Sigmoid colon (tissue), 7 donors: ENCODE data around the gene RAD52. TPM values are rescaled to one million over a fixed set of nuclear protein-coding genes. Genes with fewer than 3 reads are reported as not detected.

ENCODE experiments used
- DNase-seq: peaks from one replicate; pipeline ENCODE4 v3.0.0-alpha.2; 2019
- H3K27ac ChIP-seq, 4 donors: fragments of 200-600 bp; sonication (generic); one replicate each; pipeline ENCODE4 v1.5.1; 2016 to 2019; ENCODE audit warnings: mild to moderate bottlenecking in 1 of 4
- H3K27me3 ChIP-seq, 3 donors: fragments of 200-600 bp; sonication (generic); one replicate each; pipeline ENCODE4 v1.5.1; 2019; ENCODE audit warnings: mild to moderate bottlenecking in 1 of 3
- H3K36me3 ChIP-seq, 4 donors: fragments of 200-600 bp; sonication (generic); one replicate each; pipeline ENCODE4 v1.5.1; 2016 to 2019
- H3K4me1 ChIP-seq, 4 donors: fragments of 200-600 bp; sonication (generic); one replicate each; pipeline ENCODE4 v1.5.1; 2017 to 2019
- H3K4me3 ChIP-seq, 4 donors: fragments of 200-600 bp; sonication (generic); one replicate each; pipeline ENCODE4 v1.5.1; 2017 to 2019; ENCODE audit warnings: mild to moderate bottlenecking in 2 of 4, moderate library complexity in 1 of 4
- H3K9me3 ChIP-seq, 4 donors: fragments of 200-600 bp in 3 of 4; sonication (generic) in 3 of 4; one replicate each; pipeline versions ENCODE4 v1.5.1 to v1.6.1; 2013 to 2019
- CTCF ChIP-seq, 4 experiments: fragments of 450-650 bp in 3 of 4; fragments of 200-600 bp in 1 of 4; IDR thresholded peaks; one replicate each; pipeline ENCODE4 v1.5.1; 2016 to 2019; ENCODE audit warnings: antibody characterized with exemption in 4 of 4, mild to moderate bottlenecking in 3 of 4, moderate library complexity in 2 of 4
- EP300 ChIP-seq, 4 donors: sonication (generic); formaldehyde crosslinking; IDR thresholded peaks; one replicate each; pipeline ENCODE4 v1.6.1; 2017; ENCODE audit warnings: antibody characterized with exemption in 4 of 4
- POLR2A ChIP-seq, 2 donors: fragments of 450-650 bp; IDR thresholded peaks; one replicate each; pipeline ENCODE4 v1.6.1; 2016; ENCODE audit warnings: antibody characterized with exemption in 2 of 2, mild to moderate bottlenecking in 2 of 2, moderate library complexity in 2 of 2
- POLR2AphosphoS5 ChIP-seq, 4 donors: sonication (generic); formaldehyde crosslinking; IDR thresholded peaks; one replicate each; pipeline ENCODE4 v1.6.1; 2017; ENCODE audit warnings: antibody characterized with exemption in 4 of 4
- WGBS, 2 donors: extraction: QIAGEN DNeasy Blood & Tissue Kit; methylation state at CpG; one replicate each; pipeline ENCODE4 v1.1.7; 2013; 5-methylcytosine and 5-hydroxymethylcytosine counted together
- intact Hi-C: fragments of 100-400 bp; cut with DNase I; formaldehyde crosslinking; loops from one replicate; pipeline ENCODE4 v1.15.1; 2023
- polyA plus RNA-seq, 3 donors: library from polyadenylated mRNA; stranded (reverse); fragments of 200-250 nt; gene quantifications; one replicate each; pipeline ENCODE4 v1.2.3, GENCODE V29; 2013
- total RNA-seq, 4 donors: library from RNA; depleted of rRNA; stranded (reverse); fragments of >200 nt; gene quantifications; one replicate each; pipeline ENCODE4 v1.1.0, GENCODE V29; 2016
- donor health status: healthy with polysubstance abuse.
- donor health status: Bipolar disorder and iron deficiency.
- donor health status: healthy.

Gene RAD52
- total and polyA plus RNA-seq, 7 donors: 6.0 to 41.8 (median 13.8) TPM

GRCh38 chr12:897386-897785, 52.1 kb downstream of the RAD52 start:
- H3K36me3 ChIP-seq: peaks cover 37 to 99% (median 40%) of the 10 kb centered on the region in 4 donors
- intact Hi-C loops: no loop called here
- no peaks in the 10 kb centered on the region for H3K4me1 ChIP-seq
- 87 to 96% methylated on average over 4 of the region's 4 CpGs for WGBS, 2 donors
- H3K27ac ChIP-seq: no peak overlapping the region
- no peak for TF ChIP-seq POLR2A (IDR thresholded peaks at IDR 0.05)
- TF ChIP-seq EP300 (IDR thresholded peaks at IDR 0.05): no peak
- DNase-seq: no peak
- no peak overlapping the region for H3K4me3 ChIP-seq
- H3K9me3 ChIP-seq: no peaks in the 10 kb centered on the region
- no peaks in the 10 kb centered on the region for H3K27me3 ChIP-seq

- no peak overlapping the region for H3K4me3 ChIP-seq
- H3K27ac ChIP-seq: no peak overlapping the region
- H3K9me3 ChIP-seq: no peaks in the 10 kb centered on the region
- intact Hi-C loops: no loop called here
- WGBS, 2 donors: 75 to 83% methylated on average over 4 of the region's 4 CpGs
- DNase-seq: no peak
- no peaks in the 10 kb centered on the region for H3K4me1 ChIP-seq
- H3K27me3 ChIP-seq: no peaks in the 10 kb centered on the region
- TF ChIP-seq CTCF (IDR thresholded peaks at IDR 0.05) (no peak), POLR2AphosphoS5 (IDR thresholded peaks at IDR 0.05) (no peak), EP300 (IDR thresholded peaks at IDR 0.05) (no peak), POLR2A (IDR thresholded peaks at IDR 0.05) (no peak)
- H3K36me3 ChIP-seq: peaks cover 26 to 99% (median 35%) of the 10 kb centered on the region in 4 donors
These were observed 53.5 kb downstream of the RAD52 start for GRCh38 chr12:896031-896430.

GRCh38 chr12:894226-894625, 55.3 kb downstream of the RAD52 start:
- intact Hi-C loops: no loop called here
- no peaks in the 10 kb centered on the region for H3K9me3 ChIP-seq

GRCh38 chr12:886206-886605, 63.3 kb downstream of the RAD52 start:
- H3K9me3 ChIP-seq: no peaks in the 10 kb centered on the region
- no peaks in the 10 kb centered on the region for H3K27me3 ChIP-seq
- H3K36me3 ChIP-seq: peaks cover 56 to 100% (median 77%) of the 10 kb centered on the region in 4 donors
- intact Hi-C loops: no loop called here
- no peak overlapping the region for H3K27ac ChIP-seq
- TF ChIP-seq POLR2AphosphoS5 (IDR thresholded peaks at IDR 0.05): no peak
- no peak for TF ChIP-seq CTCF (IDR thresholded peaks at IDR 0.05)
- TF ChIP-seq EP300 (IDR thresholded peaks at IDR 0.05): no peak
- no peak for TF ChIP-seq POLR2A (IDR thresholded peaks at IDR 0.05)
- no peak overlapping the region for H3K4me3 ChIP-seq
- 95 to 98% methylated on average over 2 of the region's 2 CpGs for whole genome bisulfite sequencing, 2 donors
- H3K4me1 ChIP-seq: no peaks in the 10 kb centered on the region
- DNase-seq: no peak

More at GRCh38 chr12:894226-894625, 55.3 kb downstream of the RAD52 start:
- no peak for DNase-seq
- TF ChIP-seq CTCF (IDR thresholded peaks at IDR 0.05): no peak
- no peak for TF ChIP-seq EP300 (IDR thresholded peaks at IDR 0.05)
- no peak for TF ChIP-seq POLR2AphosphoS5 (IDR thresholded peaks at IDR 0.05)
- TF ChIP-seq POLR2A (IDR thresholded peaks at IDR 0.05): no peak
- Histone ChIP-seq H3K36me3 (peaks cover 32 to 99% (median 42%) of the 10 kb centered on the region in 4 donors), H3K4me3 (no peak overlapping the region), H3K4me1 (no peaks in the 10 kb centered on the region), H3K27ac (no peak overlapping the region), H3K27me3 (no peaks in the 10 kb centered on the region)

DNA sequence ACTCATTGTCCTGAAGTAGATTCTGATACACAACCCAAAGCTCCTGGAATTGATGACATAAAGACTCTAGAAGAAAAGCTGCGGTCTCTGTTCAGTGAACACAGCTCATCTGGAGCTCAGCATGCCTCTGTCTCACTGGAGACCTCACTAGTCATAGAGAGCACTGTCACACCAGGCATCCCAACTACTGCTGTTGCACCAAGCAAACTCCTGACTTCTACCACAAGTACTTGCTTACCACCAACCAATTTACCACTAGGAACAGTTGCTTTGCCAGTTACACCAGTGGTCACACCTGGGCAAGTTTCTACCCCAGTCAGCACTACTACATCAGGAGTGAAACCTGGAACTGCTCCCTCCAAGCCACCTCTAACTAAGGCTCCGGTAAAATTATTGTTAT, 63.8 kb downstream of the RAD52 start:
- H3K36me3 ChIP-seq: peaks cover 56 to 100% (median 80%) of the 10 kb centered on the region in 4 donors
- intact Hi-C loops: no loop called here
- no peak for TF ChIP-seq CTCF (IDR thresholded peaks at IDR 0.05)
- no peak for TF ChIP-seq EP300 (IDR thresholded peaks at IDR 0.05)
- no peak for TF ChIP-seq POLR2A (IDR thresholded peaks at IDR 0.05)
- no peak for TF ChIP-seq POLR2AphosphoS5 (IDR thresholded peaks at IDR 0.05)
- no peaks in the 10 kb centered on the region for H3K27me3 ChIP-seq
- WGBS, 2 donors: 98% methylated on average over 2 of the region's 2 CpGs
- no peaks in the 10 kb centered on the region for H3K4me1 ChIP-seq
- H3K4me3 ChIP-seq: no peak overlapping the region
- H3K27ac ChIP-seq: no peak overlapping the region
- no peak for DNase-seq
- H3K9me3 ChIP-seq: no peaks in the 10 kb centered on the region
